HG03342 (cell line): ENCODE results near the gene TLX2.

Experiments used
- ATAC-seq: cut with Tn5 transposase; IDR thresholded peaks from one replicate; pipeline ENCODE4 v1.9.1; 2021; ENCODE audit warnings: mild to moderate bottlenecking, moderate library complexity; ENCODE audit not compliant: unreplicated experiment

TLX2 gene

DNA sequence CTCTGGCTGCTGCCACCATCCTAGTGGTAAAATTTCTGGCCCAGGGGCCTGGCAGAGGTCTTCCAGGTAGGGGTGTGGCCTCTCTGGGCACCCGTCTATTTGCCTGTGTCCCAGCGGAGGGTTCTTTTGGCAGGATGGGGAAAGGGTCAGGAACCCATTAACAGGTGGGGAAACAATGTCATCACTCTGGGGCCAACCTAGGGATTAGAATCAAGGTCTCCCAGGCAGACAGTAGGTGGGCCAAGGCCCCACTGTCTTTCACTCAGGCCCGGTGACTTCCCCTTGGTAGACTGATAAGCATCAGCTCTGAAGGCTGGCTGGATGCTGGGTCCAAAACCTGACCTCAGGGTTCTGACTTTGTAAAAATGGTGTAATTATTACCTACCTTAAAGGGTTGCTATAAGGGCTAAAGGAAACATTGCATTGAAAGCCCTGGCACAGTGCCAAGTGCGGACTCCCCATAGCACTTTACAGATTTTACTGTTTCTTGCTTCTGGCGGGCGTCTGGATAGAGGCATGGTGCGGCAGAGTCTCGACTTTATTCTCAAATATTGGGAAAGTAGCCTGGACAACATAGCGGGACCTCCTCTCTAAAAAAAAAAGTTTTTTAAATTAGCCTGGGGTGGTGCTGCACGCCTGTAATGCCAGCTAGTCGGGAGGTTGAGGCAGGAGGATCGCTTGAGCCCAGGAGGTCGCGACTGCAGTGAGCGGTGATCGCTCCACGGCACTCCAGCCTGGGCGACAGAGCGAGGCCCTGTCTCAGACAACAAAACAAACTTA lies 17.1 kb upstream of the TLX2 start:
- no peak for ATAC-seq

DNA sequence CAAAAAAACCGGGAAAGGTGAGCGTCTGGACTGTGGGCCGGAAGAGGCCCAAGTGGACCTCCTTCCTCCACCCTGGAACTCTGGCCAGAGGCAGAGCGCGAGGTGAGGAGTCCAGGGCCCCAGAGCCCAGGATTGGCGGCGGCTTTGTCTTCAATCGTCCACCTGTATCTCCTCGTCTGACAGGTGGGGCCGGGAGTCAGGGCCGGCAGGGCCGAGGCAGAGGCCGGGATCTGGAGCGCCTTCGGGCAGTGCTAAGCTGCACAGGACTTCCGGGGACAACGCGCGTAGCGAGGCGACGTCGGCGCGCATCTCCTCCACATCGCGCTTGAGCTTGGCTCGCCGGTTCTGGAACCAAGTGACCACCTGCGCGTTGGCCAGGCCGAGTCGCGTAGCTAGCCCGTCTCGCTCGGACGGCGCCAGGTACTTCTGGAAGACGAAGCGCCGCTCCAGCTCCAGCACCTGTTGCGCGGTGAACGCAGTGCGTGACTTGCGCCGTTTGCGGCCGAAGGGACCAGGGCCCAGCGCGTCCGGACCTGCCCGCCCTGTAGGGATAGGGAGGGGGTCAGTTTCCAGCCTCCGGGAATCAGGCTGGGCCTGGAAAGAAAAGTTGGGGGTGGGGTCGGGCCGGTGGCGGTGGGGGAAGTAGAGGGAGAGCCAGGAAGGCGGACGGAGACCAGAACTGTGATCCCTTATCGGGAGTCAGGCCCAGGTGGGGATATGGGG lies 16.3 kb upstream of the TLX2 start:
- ATAC-seq, result no peak

DNA sequence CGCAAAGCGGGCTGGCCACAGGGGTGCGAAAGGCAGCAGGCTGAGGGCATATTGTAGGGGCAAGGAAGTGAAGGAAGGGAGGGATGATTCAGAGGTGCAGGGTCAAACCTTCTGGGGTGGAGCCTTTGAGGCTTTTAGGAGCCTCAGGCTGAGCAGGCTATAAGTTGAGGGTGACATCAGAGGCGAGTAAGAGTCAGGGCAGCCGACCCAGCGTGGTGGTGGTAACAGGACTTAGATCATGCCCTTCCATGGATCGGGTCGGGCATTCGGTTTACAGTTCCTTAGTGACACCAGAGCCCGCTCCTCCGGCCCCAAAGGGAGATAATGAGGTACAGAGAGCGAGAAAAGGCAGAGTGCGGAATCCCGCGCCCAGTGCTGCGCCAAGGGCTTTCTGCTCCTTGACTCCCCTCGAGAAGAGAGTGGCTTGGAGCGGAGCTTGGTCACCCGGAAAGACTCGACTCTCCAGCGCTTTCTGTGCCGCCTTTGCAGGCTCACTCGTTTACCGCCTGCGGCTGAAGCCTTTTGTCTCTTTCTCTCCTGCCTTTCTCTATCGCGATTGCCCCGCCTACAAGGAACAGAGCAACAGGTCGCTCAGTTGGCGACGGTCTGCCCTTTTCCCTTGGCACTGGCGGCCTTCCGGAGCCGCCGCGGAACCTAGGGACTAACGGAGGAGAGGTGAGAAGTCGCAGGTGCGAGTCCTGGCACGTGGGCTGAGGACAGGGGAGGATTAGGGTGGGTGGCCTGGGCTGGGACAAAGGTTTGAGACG lies 15.6 kb upstream of the TLX2 start:
- no peak for ATAC-seq

DNA sequence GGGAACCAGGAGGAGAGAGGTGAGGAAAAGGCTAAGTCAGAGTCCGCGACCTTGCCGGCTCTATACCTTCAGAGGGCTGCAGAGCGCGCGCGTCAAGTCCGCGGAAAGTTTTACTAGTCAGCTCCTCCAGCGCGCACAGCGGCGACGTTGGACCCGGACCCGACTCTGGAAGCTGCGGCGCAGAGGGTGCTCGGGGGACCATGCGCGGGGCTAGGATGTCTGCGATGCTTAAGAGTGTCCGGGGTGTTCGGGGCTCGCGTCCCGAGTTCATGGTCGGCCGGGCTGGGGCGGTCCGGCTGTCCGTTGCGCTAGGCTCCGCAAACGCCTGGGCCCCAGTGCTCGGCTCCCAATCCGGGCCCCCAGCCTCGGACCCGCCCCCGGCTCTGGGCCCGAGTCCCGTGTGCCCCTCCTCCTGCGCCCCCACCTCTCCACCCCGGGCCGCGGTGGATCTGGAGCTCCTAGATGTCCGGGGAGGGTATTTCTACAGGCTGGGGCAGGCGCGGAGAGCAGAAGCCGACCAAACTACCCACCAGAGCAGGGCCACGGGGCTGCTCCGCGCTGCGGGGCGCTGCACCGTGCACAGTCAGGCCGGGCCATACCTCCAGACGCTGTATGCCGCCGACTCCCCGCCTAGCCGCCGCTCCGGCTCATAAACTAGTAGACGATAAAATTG lies 14.8 kb upstream of the TLX2 start, which contains the start of gene LBX2:
LBX2 (minus strand) TSS at position 337 of the 673 bp plus-strand sequence; CDS start at position 271, 66 bp downstream.
- ATAC-seq, result no peak

DNA sequence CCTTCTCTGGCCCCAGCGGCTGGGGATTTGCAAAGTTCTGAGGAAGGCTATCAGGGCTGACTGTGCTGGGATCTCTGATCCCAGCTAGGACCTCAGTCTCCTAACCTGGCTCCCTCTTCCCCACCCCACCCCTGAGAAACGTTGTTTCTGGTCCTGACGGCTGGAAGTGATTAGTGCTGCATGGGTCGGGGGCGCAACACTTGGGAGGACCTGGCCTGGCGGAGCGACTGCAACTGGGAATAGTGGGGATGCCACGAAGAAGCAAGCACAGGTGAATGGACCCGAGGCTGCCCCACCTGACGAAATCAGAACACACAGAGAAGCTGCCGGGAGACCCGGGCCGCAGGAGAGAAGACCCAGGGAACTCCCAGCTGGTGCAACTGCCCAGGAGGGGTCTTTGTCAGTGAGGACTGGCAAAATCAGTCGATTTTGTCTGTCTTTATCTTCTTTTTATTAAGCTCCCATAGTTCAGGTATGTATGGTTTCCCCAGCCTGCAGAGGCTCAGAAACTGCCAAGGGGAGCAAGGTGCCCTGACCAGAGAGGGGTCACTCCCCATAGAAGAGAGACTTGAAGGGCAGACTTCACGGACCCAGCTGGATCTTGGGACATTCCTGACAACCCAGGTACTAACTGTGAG lies 14.2 kb upstream of the TLX2 start:
- no peak for ATAC-seq

DNA sequence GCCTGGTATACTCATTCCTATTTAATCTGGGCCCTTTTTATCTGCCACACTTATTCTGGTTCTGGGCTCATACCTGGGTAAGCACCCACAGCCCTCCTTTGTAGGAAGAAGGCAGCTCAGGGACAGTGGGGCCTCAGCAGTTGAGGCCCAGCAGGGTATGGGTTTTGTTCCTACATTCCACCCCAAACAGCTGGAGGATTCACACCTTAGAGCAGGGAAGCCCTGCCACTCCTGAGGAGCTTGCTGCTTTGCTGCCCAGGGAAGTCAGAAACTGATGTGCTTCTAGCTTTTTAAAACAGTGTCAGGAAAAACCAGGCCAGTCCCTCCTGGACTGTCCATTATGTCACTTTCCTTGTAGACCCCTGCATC lies 13.7 kb upstream of the TLX2 start:
- no peak for ATAC-seq

- ATAC-seq, result no peak
Observed at GRCh38 chr2:74501335-74502071, 12.7 kb upstream of the TLX2 start.

DNA sequence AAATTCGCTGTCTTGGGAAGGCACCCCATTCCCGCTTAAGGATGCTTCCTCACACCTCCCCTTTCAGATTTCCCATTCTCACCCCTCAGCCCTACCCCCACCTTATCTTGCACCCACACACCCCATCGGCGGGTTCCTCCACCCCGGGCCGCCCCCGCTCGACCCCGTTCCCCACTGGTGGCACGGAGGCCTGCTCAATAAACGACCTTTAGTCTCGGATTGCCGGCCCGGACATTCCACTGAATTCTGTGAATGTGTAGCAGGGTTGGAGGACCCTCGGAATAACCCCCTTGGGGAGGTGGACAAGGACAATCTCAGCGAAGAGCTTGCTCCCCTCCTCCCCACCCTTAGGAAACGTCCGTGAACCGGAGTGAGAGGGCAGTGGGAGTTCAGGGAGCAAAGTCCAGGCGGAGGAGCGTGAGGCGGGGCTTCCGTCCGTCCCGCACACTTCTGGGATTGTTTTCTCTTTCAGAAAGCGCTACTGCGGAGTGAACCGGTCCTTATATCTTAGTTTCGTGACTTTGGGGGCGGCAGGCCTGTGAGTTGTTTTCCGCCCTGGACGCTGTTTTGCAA lies 12.0 kb upstream of the TLX2 start:
- no peak for ATAC-seq

GRCh38 chr2:74502720-74503505 lies 11.3 kb upstream of the TLX2 start:
- ATAC-seq, result peak; percentile 30

DNA sequence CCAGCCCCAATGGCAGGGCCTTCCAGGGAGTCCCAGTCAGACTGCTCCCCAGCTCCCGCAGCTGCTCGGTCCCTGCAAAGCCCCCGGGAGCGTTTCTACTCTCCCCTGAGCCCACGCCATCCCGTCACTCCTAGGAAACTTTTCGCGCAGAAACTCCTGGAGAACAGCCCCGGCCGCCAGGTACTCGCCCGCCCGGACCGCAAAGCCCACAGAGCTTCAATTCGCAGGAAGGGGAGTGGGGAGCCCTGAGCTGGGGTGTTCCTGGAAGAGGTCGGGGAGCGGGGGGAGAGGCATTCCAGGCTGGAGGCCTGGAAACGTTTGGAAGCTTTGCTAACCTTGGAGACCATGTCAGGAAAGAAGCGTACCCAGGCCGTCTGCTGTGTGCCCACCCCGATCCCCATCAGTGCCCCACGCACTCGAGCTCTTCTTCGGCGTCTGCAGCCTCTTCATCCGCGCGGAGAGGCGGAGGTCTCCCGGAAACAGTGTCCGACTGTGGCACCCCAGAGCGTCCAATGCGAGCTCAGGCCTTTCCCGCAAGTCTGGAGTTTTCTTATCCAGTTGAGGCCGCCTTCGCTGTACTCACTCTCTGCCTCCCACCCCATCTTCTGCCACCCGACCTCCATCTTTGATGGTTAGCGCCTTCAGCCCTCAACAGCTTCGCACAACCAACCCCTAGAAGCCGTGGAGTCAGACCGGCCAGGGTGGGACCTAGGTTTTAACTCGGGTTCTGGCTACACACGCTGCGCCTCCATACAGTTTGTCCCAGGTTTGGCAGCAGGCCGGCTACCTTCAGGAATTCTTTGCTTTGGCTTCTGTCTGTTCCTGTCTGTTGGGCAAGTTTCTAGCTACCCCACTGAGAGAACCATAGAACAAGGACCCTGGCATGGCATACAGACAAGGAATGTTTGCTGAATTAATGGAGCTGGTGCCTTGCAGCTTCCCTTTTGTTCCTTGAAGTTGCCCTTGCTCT lies 10.5 kb upstream of the TLX2 start:
- no peak for ATAC-seq

GRCh38 chr2:74504591-74504990 lies 9.7 kb upstream of the TLX2 start:
- no peak for ATAC-seq

- ATAC-seq, result no peak
Observed at GRCh38 chr2:74505448-74506246, 8.6 kb upstream of the TLX2 start.

DNA sequence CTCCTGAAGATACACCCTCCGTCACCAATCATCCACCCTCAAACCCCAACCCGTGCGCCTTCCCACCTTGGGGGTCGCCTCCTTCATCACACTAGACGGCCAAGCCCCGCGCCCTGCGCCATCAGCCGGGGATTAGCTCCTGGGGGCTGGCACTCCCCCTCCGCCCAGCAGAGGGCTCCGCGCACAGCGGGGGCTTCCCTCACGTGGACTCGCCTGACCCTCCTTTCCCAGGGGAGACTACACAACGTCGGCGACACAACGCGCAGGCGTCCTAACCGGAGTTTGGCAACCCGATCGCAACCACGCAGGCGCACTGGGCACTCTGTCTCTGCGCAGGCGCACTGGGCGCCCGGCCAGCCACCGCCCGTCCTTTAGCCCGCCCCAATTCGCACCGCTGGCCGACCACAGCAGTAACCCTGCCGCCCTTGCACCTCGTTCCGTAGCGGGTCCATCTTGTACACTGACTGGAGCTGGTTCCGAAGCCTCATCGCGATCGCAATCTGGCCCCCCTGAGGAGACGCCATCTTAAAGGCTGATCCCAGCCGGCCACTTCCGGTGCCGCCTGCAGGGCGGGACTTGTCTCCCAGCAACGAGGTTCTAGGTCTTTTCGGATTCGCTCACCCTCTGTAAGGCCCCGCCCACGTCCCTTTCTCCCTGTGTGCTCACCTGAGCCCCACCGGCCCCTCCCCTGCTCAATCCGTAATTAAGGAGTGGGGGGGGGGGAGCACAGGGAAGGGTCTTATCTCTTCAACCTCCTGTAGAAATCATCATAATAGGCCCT lies 6.9 kb upstream of the TLX2 start, which contains the start of gene PCGF1:
PCGF1 (minus strand) TSS at position 551 of the 781 bp plus-strand sequence; CDS start at position 524, 27 bp downstream.
- ATAC-seq, result peak; percentile 88

GRCh38 chr2:74507926-74508520 lies 6.2 kb upstream of the TLX2 start:
- peak; percentile 1 for ATAC-seq

GRCh38 chr2:74510272-74510671 lies 4.0 kb upstream of the TLX2 start:
- no peak for ATAC-seq
